ENCODE measurements around the gene CDKL4.
"Not testable (repeated sequence)": the region's sequence is repeated elsewhere in the genome, so short reads cannot be mapped to it uniquely, and the experiment has no call there.

Gene CDKL4

GRCh38 chr2:39160982-39161381 is 82.8 kb downstream of the CDKL4 start:
- peak; percentile 82 for DNase-seq (ENCODE audit: low read depth)

GRCh38 chr2:39159283-39159682 is 84.5 kb downstream of the CDKL4 start:
- no peak for TF ChIP-seq CTCF (conservative IDR thresholded peaks at IDR 0.05; ENCODE audit: low read length)
- no peak for DNase-seq (ENCODE audit: low read depth)
- no peak overlapping the region for H3K4me3 ChIP-seq (ENCODE audit: low read length)

More at GRCh38 chr2:39160982-39161381, 82.8 kb downstream of the CDKL4 start:
- no peak overlapping the region for H3K4me3 ChIP-seq (ENCODE audit: low read length)
- TF ChIP-seq CTCF (conservative IDR thresholded peaks at IDR 0.05; ENCODE audit: low read length) = no peak

GRCh38 chr2:39158351-39158750 is 85.4 kb downstream of the CDKL4 start:
- DNase-seq (ENCODE audit: low read depth) = peak; percentile 31
- no peak overlapping the region for H3K4me3 ChIP-seq (ENCODE audit: low read length)
- no peak for TF ChIP-seq CTCF (conservative IDR thresholded peaks at IDR 0.05; ENCODE audit: low read length)

GRCh38 chr2:39156846-39157245 is 86.9 kb downstream of the CDKL4 start:
- DNase-seq (ENCODE audit: low read depth) = peak; percentile 19
- H3K4me3 ChIP-seq (ENCODE audit: low read length) = no peak overlapping the region
- no peak for TF ChIP-seq CTCF (conservative IDR thresholded peaks at IDR 0.05; ENCODE audit: low read length)

- no peak overlapping the region for H3K4me3 ChIP-seq (ENCODE audit: low read length)
- peak; percentile 88 for DNase-seq (ENCODE audit: low read depth)
Measured at GRCh38 chr2:39156107-39156506, 87.7 kb downstream of the CDKL4 start.

GRCh38 chr2:39155573-39155972 is 88.2 kb downstream of the CDKL4 start:
- not testable (repeated sequence) for DNase-seq (ENCODE audit: low read depth)

More at GRCh38 chr2:39156107-39156506, 87.7 kb downstream of the CDKL4 start:
- no peak for TF ChIP-seq CTCF (conservative IDR thresholded peaks at IDR 0.05; ENCODE audit: low read length)

GRCh38 chr2:39154944-39155343 is 88.8 kb downstream of the CDKL4 start:
- no peak for TF ChIP-seq CTCF (conservative IDR thresholded peaks at IDR 0.05; ENCODE audit: low read length)
- H3K4me3 ChIP-seq (ENCODE audit: low read length) = no peak overlapping the region
- no peak for DNase-seq (ENCODE audit: low read depth)

More at GRCh38 chr2:39155573-39155972, 88.2 kb downstream of the CDKL4 start:
- H3K4me3 ChIP-seq (ENCODE audit: low read length) = not testable (repeated sequence)

GRCh38 chr2:39153312-39153711 is 90.5 kb downstream of the CDKL4 start:
- no peak overlapping the region for H3K4me3 ChIP-seq (ENCODE audit: low read length)
- no peak for TF ChIP-seq CTCF (conservative IDR thresholded peaks at IDR 0.05; ENCODE audit: low read length)
- peak; percentile 66 for DNase-seq (ENCODE audit: low read depth)
